NB4 (cell line): Measurements from ENCODE around the gene KCNAB1.

Source experiments
- MYC ChIP-seq: IDR thresholded peaks from 2 replicates; pipeline ENCODE4 v1.6.1; 2011; ENCODE audit warnings: low read depth, low read length
- POLR2A ChIP-seq: IDR thresholded peaks from 2 replicates; pipeline ENCODE4 v1.6.1; 2011; ENCODE audit warnings: mild to moderate bottlenecking; ENCODE audit not compliant: insufficient read length; ENCODE audit errors: extremely low read depth
- TF ChIP-seq, protein P1 (sequence below): IDR thresholded peaks from one replicate; pipeline ENCODE4 v1.5.1; 2012; ENCODE audit warnings: low read depth, low read length

- TF ChIP-seq, protein P1, sequence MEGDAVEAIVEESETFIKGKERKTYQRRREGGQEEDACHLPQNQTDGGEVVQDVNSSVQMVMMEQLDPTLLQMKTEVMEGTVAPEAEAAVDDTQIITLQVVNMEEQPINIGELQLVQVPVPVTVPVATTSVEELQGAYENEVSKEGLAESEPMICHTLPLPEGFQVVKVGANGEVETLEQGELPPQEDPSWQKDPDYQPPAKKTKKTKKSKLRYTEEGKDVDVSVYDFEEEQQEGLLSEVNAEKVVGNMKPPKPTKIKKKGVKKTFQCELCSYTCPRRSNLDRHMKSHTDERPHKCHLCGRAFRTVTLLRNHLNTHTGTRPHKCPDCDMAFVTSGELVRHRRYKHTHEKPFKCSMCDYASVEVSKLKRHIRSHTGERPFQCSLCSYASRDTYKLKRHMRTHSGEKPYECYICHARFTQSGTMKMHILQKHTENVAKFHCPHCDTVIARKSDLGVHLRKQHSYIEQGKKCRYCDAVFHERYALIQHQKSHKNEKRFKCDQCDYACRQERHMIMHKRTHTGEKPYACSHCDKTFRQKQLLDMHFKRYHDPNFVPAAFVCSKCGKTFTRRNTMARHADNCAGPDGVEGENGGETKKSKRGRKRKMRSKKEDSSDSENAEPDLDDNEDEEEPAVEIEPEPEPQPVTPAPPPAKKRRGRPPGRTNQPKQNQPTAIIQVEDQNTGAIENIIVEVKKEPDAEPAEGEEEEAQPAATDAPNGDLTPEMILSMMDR, result no peak
- TF ChIP-seq POLR2A, result no peak
- TF ChIP-seq MYC, result no peak
Observed at GRCh38 chr3:156548902-156549301, 428.5 kb downstream of the KCNAB1 start.
